GM23338 (cell line): ENCODE measurements around the gene ARMC9. TPM values are rescaled to one million over a fixed set of nuclear protein-coding genes. Genes with fewer than 3 reads are reported as not detected.

Source experiments
- ATAC-seq: fragments of 200-7000 bp; cut with Tn5 transposase; 3 replicates; pipeline ENCODE4 v1.9.1; 2020
- DNase-seq: peaks from one replicate; pipeline ENCODE4 v3.0.0-alpha.2; 2015; ENCODE audit warnings: low spot score
- H2AFZ ChIP-seq: fragments of 200-600 bp; sonication (generic); 2 replicates; pipeline ENCODE4 v1.8.0; 2016; ENCODE audit warnings: antibody characterized with exemption, mild to moderate bottlenecking, moderate library complexity
- H3F3A ChIP-seq: fragments of 200-600 bp; sonication (generic); replicated peaks from 2 replicates; pipeline ENCODE4 v1.8.0; 2017; ENCODE audit warnings: antibody characterized with exemption, mixed run types, low read depth
- H3K27ac ChIP-seq: fragments of 200-600 bp; sonication (generic); 2 replicates; pipeline ENCODE4 v1.6.1; 2016; ENCODE audit warnings: low read depth
- H3K27me3 ChIP-seq: fragments of 200-600 bp; sonication (generic); 2 replicates; pipeline ENCODE4 v1.8.0; 2016; ENCODE audit warnings: mild to moderate bottlenecking, mixed run types, moderate library complexity; ENCODE audit not compliant: insufficient read depth
- H3K36me3 ChIP-seq: fragments of 200-600 bp; sonication (generic); 2 replicates; pipeline ENCODE4 v1.8.0; 2016; ENCODE audit warnings: mild to moderate bottlenecking; ENCODE audit not compliant: insufficient read depth
- H3K4me1 ChIP-seq: fragments of 200-600 bp; sonication (generic); 2 replicates; pipeline ENCODE4 v1.8.0; 2016; ENCODE audit warnings: mild to moderate bottlenecking, moderate library complexity; ENCODE audit not compliant: insufficient read depth
- H3K4me2 ChIP-seq: fragments of 200-600 bp; sonication (generic); 2 replicates; pipeline ENCODE4 v1.7.1; 2017; ENCODE audit warnings: mixed run types
- H3K4me3 ChIP-seq: fragments of 200-600 bp; sonication (generic); 2 replicates; pipeline ENCODE4 v1.6.1; 2016; ENCODE audit warnings: mixed run types
- H3K79me2 ChIP-seq: fragments of 200-600 bp; sonication (generic); replicated peaks from 2 replicates; pipeline ENCODE4 v1.8.0; 2017; ENCODE audit warnings: mild to moderate bottlenecking; ENCODE audit not compliant: insufficient read depth
- H3K9me2 ChIP-seq: fragments of 200-600 bp; sonication (generic); 2 replicates; pipeline ENCODE4 v1.8.0; 2017; ENCODE audit not compliant: insufficient read depth
- H4K20me1 ChIP-seq: fragments of 200-600 bp; sonication (generic); replicated peaks from 2 replicates; pipeline ENCODE4 v1.8.0; 2017; ENCODE audit warnings: mild to moderate bottlenecking; ENCODE audit not compliant: insufficient read depth
- H3K27ac Mint-ChIP-seq: 2 replicates; pipeline ENCODE4 v1.8.0; 2020; ENCODE audit warnings: inconsistent platforms, mild to moderate bottlenecking, moderate library complexity, mixed read lengths
- H3K27me3 Mint-ChIP-seq: 3 replicates; pipeline ENCODE4 v1.8.0; 2022; ENCODE audit warnings: low read depth, mild to moderate bottlenecking, moderate library complexity, mixed read lengths, inconsistent platforms; ENCODE audit not compliant: insufficient read depth, poor library complexity
- H3K36me3 Mint-ChIP-seq: 3 replicates; pipeline ENCODE4 v1.8.0; 2021; ENCODE audit warnings: low read depth, mild to moderate bottlenecking, inconsistent platforms, moderate library complexity, mixed read lengths
- H3K4me1 Mint-ChIP-seq: 3 replicates; pipeline ENCODE4 v1.8.0; 2020; ENCODE audit warnings: mild to moderate bottlenecking, inconsistent platforms, mixed read lengths
- H3K4me3 Mint-ChIP-seq: 3 replicates; pipeline ENCODE4 v1.8.0; 2021; ENCODE audit warnings: moderate library complexity, mild to moderate bottlenecking, inconsistent platforms, mixed read lengths
- H3K9me3 Mint-ChIP-seq: 3 replicates; pipeline ENCODE4 v1.8.0; 2020; ENCODE audit warnings: moderate library complexity, mild to moderate bottlenecking, inconsistent platforms, mixed read lengths
- CTCF ChIP-seq, 2 experiments: fragments of 200-600 bp in 1 of 2; sonication (generic) in 1 of 2; conservative IDR thresholded peaks; 2 replicates each; pipeline versions ENCODE4 v1.5.1 to v1.6.1; 2016 to 2017; ENCODE audit warnings: antibody characterized with exemption in 2 of 2, low read depth in 2 of 2, mild to moderate bottlenecking in 2 of 2, moderate library complexity in 1 of 2
- POLR2AphosphoS5 ChIP-seq: IDR thresholded peaks from 2 replicates; pipeline ENCODE4 v1.6.1; 2016; ENCODE audit warnings: antibody characterized with exemption, low read depth
- ZNF331 ChIP-seq: fragments of 250-450 bp; sonication (Bioruptor Pico); IDR thresholded peaks from 2 replicates; pipeline ENCODE4 v1.5.0; 2020; ENCODE audit warnings: low read depth, mild to moderate bottlenecking, moderate library complexity
- polyA plus RNA-seq: library from polyadenylated mRNA; unstranded; fragments of >200 nt; fragmentation: Nextera tagmentation; extraction: Ambion mirVana; gene quantifications from 2 replicates; pipeline ENCODE4 v1.2.1, GENCODE V29; 2016
- total RNA-seq: library from RNA; depleted of rRNA; stranded (reverse); fragments of >200 nt; shearing (Covaris generic); gene quantifications from 2 replicates; pipeline ENCODE4 v1.2.3, GENCODE V29; 2014

Gene ARMC9
- total and polyA plus RNA-seq, 2 experiments from 2014 or later = 29.2 to 56.0 TPM

- no peak for TF ChIP-seq CTCF (conservative IDR thresholded peaks at IDR 0.05; ENCODE audit: low read depth in 2 of 2)
These were observed 194.2 kb downstream of the ARMC9 start (continued) for GRCh38 chr2:231392431-231393148.

- Histone ChIP-seq H3K4me3 (no peak overlapping the region), H2AFZ (peak overlapping the region; percentile 72; the same call in 1 of the 2 replicates), H3K4me2 (peak overlapping the region; percentile 51), H3K9me2 (no peaks in the 10 kb centered on the region), H3K27me3 (no peaks in the 10 kb centered on the region), H3K4me1 (peaks cover 22% of the 10 kb centered on the region), H3K36me3 (no peaks in the 10 kb centered on the region), H3K27ac (no peak overlapping the region), H3K79me2 (peaks cover 17% of the 10 kb centered on the region), H4K20me1 (no peaks in the 10 kb centered on the region), H3F3A (peaks cover 11% of the 10 kb centered on the region)
- DNase-seq = peak; percentile 83
- Mint-ChIP-seq H3K27ac (peak overlapping the region; percentile 43; the same call in 1 of the 2 replicates), H3K4me3 (no peak overlapping the region; the same call in 2 of the 3 replicates), H3K4me1 (peaks cover 63% of the 10 kb centered on the region), H3K36me3 (peaks cover 9% of the 10 kb centered on the region), H3K27me3 (peaks cover 28% of the 10 kb centered on the region), H3K9me3 (no peaks in the 10 kb centered on the region)
- TF ChIP-seq POLR2AphosphoS5 (no peak), CTCF (conservative IDR thresholded peaks at IDR 0.05; ENCODE audit: low read depth in 2 of 2) (peak; percentile 55 to 69), ZNF331 (CRISPR knock-in tag) (no peak)
- ATAC-seq = peak; percentile 46
These were observed 195.0 kb downstream of the ARMC9 start for GRCh38 chr2:231393149-231394131.
